CD4-positive, alpha-beta T cell treated with Interferon alpha-2 for 1 hour (primary cell): ENCODE results near the gene BANP.
"Not testable (repeated sequence)": the region's sequence is repeated elsewhere in the genome, so short reads cannot be mapped to it uniquely, and the experiment has no call there.

Experiments
- DNase-seq, 2 donors: peaks; one replicate each; pipeline ENCODE4 v3.0.0-alpha.2; 2020 to 2022

BANP gene

GRCh38 chr16:88050952-88051660 lies 99.9 kb downstream of the BANP start:
- no peak for DNase-seq

- no peak for DNase-seq
Measured at GRCh38 chr16:88052661-88053060, 101.4 kb downstream of the BANP start.

GRCh38 chr16:88053479-88053878 lies 102.2 kb downstream of the BANP start:
- DNase-seq: not testable (repeated sequence)

- no peak for DNase-seq
Measured at GRCh38 chr16:88055356-88055755, 104.1 kb downstream of the BANP start.

- no peak for DNase-seq
Measured at GRCh38 chr16:88056212-88056611, 105.0 kb downstream of the BANP start.

- no peak for DNase-seq
Measured at GRCh38 chr16:88057656-88058055, 106.4 kb downstream of the BANP start.

GRCh38 chr16:88058136-88058535 lies 106.9 kb downstream of the BANP start:
- DNase-seq: no peak

- no peak for DNase-seq
Measured at GRCh38 chr16:88058817-88059216, 107.6 kb downstream of the BANP start.

- no peak for DNase-seq
Measured at GRCh38 chr16:88059701-88060386, 108.6 kb downstream of the BANP start.

GRCh38 chr16:88060524-88061219 lies 109.4 kb downstream of the BANP start:
- no peak for DNase-seq

GRCh38 chr16:88061346-88062110 lies 110.3 kb downstream of the BANP start:
- no peak for DNase-seq

GRCh38 chr16:88062341-88063210 lies 111.3 kb downstream of the BANP start:
- no peak for DNase-seq

GRCh38 chr16:88063211-88063773 lies 112.1 kb downstream of the BANP start:
- DNase-seq: no peak

- DNase-seq: no peak
Measured at GRCh38 chr16:88064011-88064888, 113.0 kb downstream of the BANP start.

- DNase-seq: no peak
Measured at GRCh38 chr16:88064889-88065746, 113.9 kb downstream of the BANP start.

GRCh38 chr16:88065747-88066142 lies 114.5 kb downstream of the BANP start:
- DNase-seq: no peak

GRCh38 chr16:88066234-88066633 lies 115.0 kb downstream of the BANP start:
- DNase-seq: no peak

GRCh38 chr16:88066680-88067529 lies 115.7 kb downstream of the BANP start:
- DNase-seq: no peak
